ENCODE data around the gene APCDD1L.
"Not testable (repeated sequence)": the region's sequence is repeated elsewhere in the genome, so short reads cannot be mapped to it uniquely, and the experiment has no call there.

- TF ChIP-seq, protein P1, sequence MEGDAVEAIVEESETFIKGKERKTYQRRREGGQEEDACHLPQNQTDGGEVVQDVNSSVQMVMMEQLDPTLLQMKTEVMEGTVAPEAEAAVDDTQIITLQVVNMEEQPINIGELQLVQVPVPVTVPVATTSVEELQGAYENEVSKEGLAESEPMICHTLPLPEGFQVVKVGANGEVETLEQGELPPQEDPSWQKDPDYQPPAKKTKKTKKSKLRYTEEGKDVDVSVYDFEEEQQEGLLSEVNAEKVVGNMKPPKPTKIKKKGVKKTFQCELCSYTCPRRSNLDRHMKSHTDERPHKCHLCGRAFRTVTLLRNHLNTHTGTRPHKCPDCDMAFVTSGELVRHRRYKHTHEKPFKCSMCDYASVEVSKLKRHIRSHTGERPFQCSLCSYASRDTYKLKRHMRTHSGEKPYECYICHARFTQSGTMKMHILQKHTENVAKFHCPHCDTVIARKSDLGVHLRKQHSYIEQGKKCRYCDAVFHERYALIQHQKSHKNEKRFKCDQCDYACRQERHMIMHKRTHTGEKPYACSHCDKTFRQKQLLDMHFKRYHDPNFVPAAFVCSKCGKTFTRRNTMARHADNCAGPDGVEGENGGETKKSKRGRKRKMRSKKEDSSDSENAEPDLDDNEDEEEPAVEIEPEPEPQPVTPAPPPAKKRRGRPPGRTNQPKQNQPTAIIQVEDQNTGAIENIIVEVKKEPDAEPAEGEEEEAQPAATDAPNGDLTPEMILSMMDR (IDR thresholded peaks at IDR 0.05): not testable (repeated sequence)
- TF ChIP-seq POLR2A, POLR2AphosphoS5, EP300 (IDR thresholded peaks at IDR 0.05): not testable (repeated sequence)
Observed at GRCh38 chr20:58414786-58415185, 100.4 kb downstream of the APCDD1L start.

Measured in suprapubic skin (tissue), 4 donors.